Peyer's patch (tissue), 4 donors: ENCODE data around the gene MTCL1. TPM values are rescaled to one million over a fixed set of nuclear protein-coding genes. Genes with fewer than 3 reads are reported as not detected.

Experiments used
- DNase-seq, 3 donors: peaks; one replicate each; pipeline ENCODE4 v3.0.0-alpha.2; 2017 to 2019
- H3K27ac ChIP-seq, 4 donors: fragments of 200-600 bp; sonication (generic); one replicate each; pipeline ENCODE4 v1.5.1; 2016 to 2019
- H3K27me3 ChIP-seq, 2 donors: fragments of 200-600 bp; sonication (generic); one replicate each; pipeline ENCODE4 v1.5.1; 2019
- H3K36me3 ChIP-seq, 3 donors: fragments of 200-600 bp; sonication (generic); one replicate each; pipeline ENCODE4 v1.5.1; 2016 to 2019
- H3K4me1 ChIP-seq, 4 donors: fragments of 200-600 bp; sonication (generic); one replicate each; pipeline ENCODE4 v1.5.1; 2016 to 2019
- H3K4me3 ChIP-seq, 4 donors: fragments of 200-600 bp; sonication (generic); 1 replicate in 3 of 4; 2 replicates in 1 of 4; pipeline ENCODE4 v1.5.1; 2016 to 2019; ENCODE audit warnings: mild to moderate bottlenecking in 1 of 4
- H3K9me3 ChIP-seq, 4 donors: fragments of 200-600 bp; sonication (generic); one replicate each; pipeline ENCODE4 v1.5.1; 2016 to 2019; ENCODE audit warnings: mild to moderate bottlenecking in 1 of 4
- CTCF ChIP-seq, 6 experiments: fragments of 450-650 bp in 4 of 6; fragments of 200-600 bp in 2 of 6; sonication (generic) in 1 of 6; IDR thresholded peaks; one replicate each; pipeline ENCODE4 v1.5.1; 2017 to 2019; ENCODE audit warnings: antibody characterized with exemption in 6 of 6, mild to moderate bottlenecking in 3 of 6, moderate library complexity in 1 of 6
- POLR2A ChIP-seq, 2 donors: fragments of 450-650 bp; IDR thresholded peaks; one replicate each; pipeline ENCODE4 v1.5.1; 2017; ENCODE audit warnings: antibody characterized with exemption in 2 of 2, mild to moderate bottlenecking in 2 of 2, moderate library complexity in 2 of 2
- total RNA-seq, 4 donors: library from RNA; depleted of rRNA; stranded (reverse); fragments of >200 nt; gene quantifications; one replicate each; pipeline ENCODE4 v1.1.0, GENCODE V29; 2016

Gene MTCL1
- total RNA-seq, 4 donors from 2014 or later, result 4.2 to 27.2 (median 6.3) TPM

- Histone ChIP-seq H3K27ac (no peak overlapping the region), H3K4me1 (peaks cover 0 to 5% (median 2%) of the 10 kb centered on the region in 4 donors), H3K36me3 (no peaks in the 10 kb centered on the region), H3K9me3 (no peaks in the 10 kb centered on the region), H3K4me3 (no peak overlapping the region), H3K27me3 (no peaks in the 10 kb centered on the region)
- TF ChIP-seq POLR2A (IDR thresholded peaks at IDR 0.05) (no peak), CTCF (IDR thresholded peaks at IDR 0.05) (no peak)
- no peak for DNase-seq
These were observed 6.2 kb upstream of the MTCL1 start for GRCh38 chr18:8699126-8699525.

GRCh38 chr18:8699948-8700347, 5.4 kb upstream of the MTCL1 start:
- Histone ChIP-seq H3K27me3 (no peaks in the 10 kb centered on the region), H3K4me3 (no peak overlapping the region), H3K27ac (no peak overlapping the region), H3K36me3 (no peaks in the 10 kb centered on the region), H3K4me1 (peaks cover 0 to 11% (median 4%) of the 10 kb centered on the region in 4 donors), H3K9me3 (no peaks in the 10 kb centered on the region)
- no peak for TF ChIP-seq POLR2A (IDR thresholded peaks at IDR 0.05)
- no peak for TF ChIP-seq CTCF (IDR thresholded peaks at IDR 0.05)
- DNase-seq, result no peak

GRCh38 chr18:8701546-8702118, 3.7 kb upstream of the MTCL1 start:
- H3K27me3 ChIP-seq, result peaks cover 0 to 6% of the 10 kb centered on the region in 2 donors
- H3K4me1 ChIP-seq, result peaks cover 0 to 19% (median 5%) of the 10 kb centered on the region in 4 donors
- DNase-seq, result no peak
- H3K9me3 ChIP-seq, result no peaks in the 10 kb centered on the region
- H3K36me3 ChIP-seq, result no peaks in the 10 kb centered on the region
- no peak overlapping the region for H3K27ac ChIP-seq
- TF ChIP-seq CTCF (IDR thresholded peaks at IDR 0.05) (no peak), POLR2A (IDR thresholded peaks at IDR 0.05) (no peak)
- no peak overlapping the region for H3K4me3 ChIP-seq

GRCh38 chr18:8702668-8703067, 2.7 kb upstream of the MTCL1 start:
- no peak overlapping the region for H3K27ac ChIP-seq
- H3K27me3 ChIP-seq, result peaks cover 0 to 6% of the 10 kb centered on the region in 2 donors
- no peak overlapping the region for H3K4me3 ChIP-seq
- TF ChIP-seq CTCF (IDR thresholded peaks at IDR 0.05) (no peak), POLR2A (IDR thresholded peaks at IDR 0.05) (no peak)
- peaks cover 0 to 27% (median 6%) of the 10 kb centered on the region in 4 donors for H3K4me1 ChIP-seq
- H3K9me3 ChIP-seq, result no peaks in the 10 kb centered on the region
- no peak for DNase-seq
- H3K36me3 ChIP-seq, result no peaks in the 10 kb centered on the region

GRCh38 chr18:8703092-8703709, 2.2 kb upstream of the MTCL1 start:
- Histone ChIP-seq H3K27ac (no peak overlapping the region), H3K4me3 (no peak overlapping the region), H3K4me1 (peaks cover 0 to 27% (median 6%) of the 10 kb centered on the region in 4 donors), H3K36me3 (no peaks in the 10 kb centered on the region), H3K9me3 (no peaks in the 10 kb centered on the region), H3K27me3 (peaks cover 0 to 6% of the 10 kb centered on the region in 2 donors)
- no peak for DNase-seq
- TF ChIP-seq POLR2A (IDR thresholded peaks at IDR 0.05) (no peak), CTCF (IDR thresholded peaks at IDR 0.05) (no peak)
